HG02938 (cell line): ENCODE data around the gene BTLA.
"Not testable (repeated sequence)": the region's sequence is repeated elsewhere in the genome, so short reads cannot be mapped to it uniquely, and the experiment has no call there.

Source experiments
- ATAC-seq: cut with Tn5 transposase; IDR thresholded peaks from one replicate; pipeline ENCODE4 v1.9.1; 2021; ENCODE audit warnings: mild to moderate bottlenecking, moderate library complexity; ENCODE audit not compliant: unreplicated experiment

The BTLA gene

GRCh38 chr3:112492124-112492523, 7.1 kb downstream of the BTLA start:
- ATAC-seq = no peak

- no peak for ATAC-seq
Measured at GRCh38 chr3:112491373-112491772, 7.9 kb downstream of the BTLA start.

GRCh38 chr3:112489674-112490479, 9.4 kb downstream of the BTLA start:
- ATAC-seq = peak; percentile 71

- no peak for ATAC-seq
Measured at GRCh38 chr3:112486811-112487505, 12.3 kb downstream of the BTLA start.

GRCh38 chr3:112484352-112484751, 14.9 kb downstream of the BTLA start:
- ATAC-seq = no peak

- no peak for ATAC-seq
Measured at GRCh38 chr3:112482675-112483074, 16.6 kb downstream of the BTLA start.

GRCh38 chr3:112481302-112481721, 18.0 kb downstream of the BTLA start:
- no peak for ATAC-seq

GRCh38 chr3:112477891-112478290, 21.4 kb downstream of the BTLA start:
- ATAC-seq = no peak

- ATAC-seq = no peak
Measured at GRCh38 chr3:112476346-112476745, 22.9 kb downstream of the BTLA start.

GRCh38 chr3:112474796-112475195, 24.5 kb downstream of the BTLA start:
- ATAC-seq = no peak

- no peak for ATAC-seq
Measured at GRCh38 chr3:112472691-112473090, 26.6 kb downstream of the BTLA start.

GRCh38 chr3:112471596-112472325, 27.5 kb downstream of the BTLA start:
- ATAC-seq = no peak

GRCh38 chr3:112470788-112471187, 28.5 kb downstream of the BTLA start:
- no peak for ATAC-seq

- ATAC-seq = no peak
Measured at GRCh38 chr3:112469671-112470070, 29.6 kb downstream of the BTLA start.

GRCh38 chr3:112467539-112467938, 31.7 kb downstream of the BTLA start:
- ATAC-seq = no peak

GRCh38 chr3:112466020-112466419, 33.3 kb downstream of the BTLA start:
- ATAC-seq = no peak

GRCh38 chr3:112464264-112464663, 35.0 kb downstream of the BTLA start:
- no peak for ATAC-seq

- no peak for ATAC-seq
Measured at GRCh38 chr3:112463250-112463649, 36.0 kb downstream of the BTLA start.

GRCh38 chr3:112461787-112462186, 37.5 kb downstream of the BTLA start:
- not testable (repeated sequence) for ATAC-seq

- ATAC-seq = peak; percentile 53
Measured at GRCh38 chr3:112460519-112461195, 38.6 kb downstream of the BTLA start.

GRCh38 chr3:112459750-112460149, 39.5 kb downstream of the BTLA start:
- ATAC-seq = peak; percentile 34
